Activated CD8-positive, alpha-beta memory T cell treated with anti-CD3 and anti-CD28 coated beads for 48 hours (primary cell): ENCODE results near the gene LILRB5.
"Not testable (repeated sequence)": the region's sequence is repeated elsewhere in the genome, so short reads cannot be mapped to it uniquely, and the experiment has no call there.

Experiments
- DNase-seq, 3 experiments: peaks; one replicate each; pipeline ENCODE4 v3.0.0-alpha.2; 2020; ENCODE audit warnings: low read depth in 2 of 3, low spot score in 2 of 3

The LILRB5 gene

DNA sequence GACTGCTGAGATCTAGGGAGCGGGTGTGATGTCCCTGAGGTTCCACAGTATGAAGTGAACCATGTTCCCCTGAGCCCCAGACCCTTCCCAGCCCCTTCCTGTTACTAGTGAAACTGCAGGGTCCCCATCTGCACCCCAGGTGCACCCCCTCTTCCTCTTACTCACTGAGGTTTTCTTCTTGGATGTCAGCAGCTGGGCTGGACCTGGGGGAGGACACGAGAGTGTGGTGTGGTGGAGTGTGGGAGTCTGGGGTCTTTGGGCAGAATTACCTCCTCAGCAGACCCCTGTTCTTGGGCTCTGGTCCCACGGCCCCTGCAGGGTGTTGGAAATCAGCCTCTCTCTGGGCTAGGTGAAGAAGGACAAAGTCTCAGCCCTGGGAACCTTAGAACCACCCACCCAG lies 11.1 kb downstream of the LILRB5 start:
- no peak for DNase-seq

DNA sequence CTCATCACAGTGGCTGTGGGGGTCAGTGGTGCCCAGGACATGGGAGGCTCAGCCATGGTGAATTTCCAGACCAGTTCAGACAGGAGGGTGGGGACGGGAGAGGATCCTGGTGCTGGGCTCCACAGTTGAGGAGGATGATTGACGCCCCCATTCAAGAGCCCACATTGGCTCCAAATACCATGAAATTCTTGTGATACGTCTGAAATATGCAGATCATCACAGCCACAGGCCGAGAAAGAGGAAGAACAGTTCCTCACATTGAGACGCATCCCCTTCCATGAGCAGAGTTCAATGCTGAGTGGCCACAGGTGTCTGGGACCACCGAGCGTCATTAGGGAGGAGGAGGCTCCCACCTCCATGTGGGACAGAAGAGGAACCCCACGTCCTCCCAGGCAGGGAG lies 13.3 kb downstream of the LILRB5 start:
- DNase-seq: not testable (repeated sequence)

DNA sequence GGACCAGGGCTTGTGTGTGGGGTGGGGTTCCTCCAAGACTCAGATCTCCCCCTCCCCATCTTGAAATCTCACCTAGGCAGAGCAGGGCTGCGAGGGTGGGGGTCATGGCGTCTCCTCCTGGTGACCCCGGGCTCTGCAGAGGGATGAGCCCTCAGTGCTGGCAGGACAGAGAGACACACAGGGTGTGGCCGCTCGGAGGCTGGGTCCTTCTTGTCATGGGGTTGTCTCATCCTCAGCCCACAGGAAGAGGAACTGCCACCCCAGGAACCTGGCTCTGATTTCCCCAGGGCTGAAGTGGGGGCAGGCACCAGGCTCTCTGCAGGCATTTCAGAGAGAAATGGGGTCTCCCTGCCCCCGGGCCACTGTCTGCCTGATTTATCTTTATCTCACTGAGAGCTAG lies 14.4 kb downstream of the LILRB5 start, which contains the start of gene LILRA6:
Gene LILRA6, minus strand, starts transcription at position 145 of the 400 bp plus-strand sequence.
- DNase-seq: not testable (repeated sequence)

DNA sequence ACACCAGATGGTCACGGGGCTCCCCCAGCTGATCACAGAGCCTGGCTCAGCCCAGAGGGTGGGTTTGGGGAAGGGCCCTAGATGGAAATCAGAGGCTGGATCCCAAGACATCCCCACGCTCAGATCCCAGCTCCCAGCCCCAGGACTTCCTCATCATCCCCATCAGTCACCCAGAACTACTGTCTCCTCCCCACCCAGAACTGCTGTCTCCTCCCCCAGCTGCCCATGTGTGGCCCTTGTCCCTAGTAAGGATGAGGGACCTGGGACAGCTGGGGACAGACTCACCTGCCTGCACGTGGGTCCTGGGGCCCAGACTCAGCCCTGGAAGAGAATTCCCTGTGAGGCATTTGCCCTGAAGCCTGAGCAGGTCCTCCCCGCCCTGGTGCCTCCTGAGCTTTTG lies 14.8 kb downstream of the LILRB5 start:
- DNase-seq: not testable (repeated sequence)

DNA sequence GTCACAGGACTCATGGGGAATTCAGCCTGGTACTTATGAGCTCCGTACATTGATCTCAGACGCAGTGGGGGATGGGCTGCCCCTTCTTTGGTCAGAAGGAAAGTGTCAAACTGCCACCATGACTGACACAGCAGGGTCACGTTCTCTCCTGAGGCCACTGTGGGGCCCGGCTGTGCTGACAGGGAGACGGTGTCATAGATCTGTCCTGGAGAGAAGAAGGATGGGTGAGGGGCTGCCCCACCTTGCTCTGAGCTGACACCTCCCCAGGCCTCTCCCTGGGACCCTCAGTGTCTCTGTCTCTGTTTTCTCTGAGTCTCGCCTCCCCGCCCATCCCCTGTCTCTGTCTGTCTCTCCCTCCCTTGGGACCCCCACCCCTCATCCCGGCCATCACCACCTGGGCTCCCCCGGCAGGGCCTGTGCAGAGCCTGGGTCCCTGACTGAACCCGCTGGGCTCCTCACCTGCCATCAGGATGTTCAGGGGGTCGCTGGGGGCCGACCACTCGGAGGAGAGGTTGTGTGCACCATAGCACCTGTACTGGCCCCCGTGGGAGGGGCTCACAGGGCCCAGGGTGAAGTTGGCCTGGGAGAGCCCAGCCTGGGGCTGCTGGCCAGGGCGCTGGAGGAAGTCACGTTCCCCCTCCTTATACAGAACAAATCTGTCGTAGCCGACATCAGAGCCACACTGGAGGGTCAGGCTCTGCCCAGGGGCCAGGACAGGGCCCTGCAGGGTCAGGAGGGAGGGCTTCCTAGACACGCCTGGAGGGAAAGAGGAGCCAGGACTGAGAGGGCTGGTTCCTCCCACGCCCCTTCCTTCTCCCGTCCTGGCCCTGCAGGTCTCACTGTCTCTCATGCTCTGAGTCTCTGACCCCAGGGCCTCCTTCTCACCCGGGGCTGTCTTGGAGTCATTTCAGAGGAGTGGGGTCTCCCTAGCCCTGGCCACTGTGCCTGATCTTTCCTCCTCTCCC lies 16.4 kb downstream of the LILRB5 start:
- not testable (repeated sequence) for DNase-seq

DNA sequence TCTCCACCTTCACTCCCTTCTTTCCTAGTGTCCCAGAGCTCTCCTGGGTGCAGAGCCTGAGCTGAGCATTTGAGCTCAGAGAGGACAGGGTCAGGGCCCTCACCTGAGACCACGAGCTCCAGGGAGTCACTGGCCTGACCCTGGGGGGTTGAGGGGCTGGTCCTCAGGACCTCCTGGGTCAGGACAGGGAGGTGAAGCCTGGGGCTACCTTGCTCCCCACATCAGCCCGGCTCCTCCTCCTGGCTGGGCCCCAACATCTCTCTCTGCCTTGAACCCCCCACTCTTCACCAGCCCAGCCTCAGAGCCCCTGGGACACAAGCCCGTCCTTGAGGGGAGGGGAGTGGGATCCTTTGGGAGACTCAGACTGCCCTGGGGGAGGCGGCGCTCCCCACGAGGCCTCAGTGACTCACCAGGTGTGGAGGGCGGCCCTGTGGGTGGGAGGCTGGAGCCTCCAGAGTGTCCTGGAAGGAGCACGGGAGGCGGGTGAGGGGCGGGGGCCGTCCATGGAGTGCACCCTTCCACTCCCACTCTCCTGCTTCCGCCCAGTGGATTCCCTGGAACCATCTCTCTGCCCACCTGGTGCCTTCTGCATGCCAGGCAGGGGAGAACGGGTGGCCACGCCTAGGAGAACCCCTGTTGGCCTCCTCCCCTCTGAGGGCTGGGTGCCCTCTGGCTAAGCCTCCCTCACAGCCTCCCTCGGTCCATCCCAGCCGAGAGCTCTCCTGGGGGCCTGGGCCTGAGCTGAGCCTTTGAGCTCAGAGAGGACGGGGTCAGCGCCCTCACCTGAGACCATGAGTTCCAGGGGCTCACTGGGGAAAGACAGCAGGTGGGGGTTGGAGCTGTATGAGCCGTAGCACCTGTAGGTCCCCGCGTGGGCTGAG lies 17.3 kb downstream of the LILRB5 start:
- not testable (repeated sequence) for DNase-seq

DNA sequence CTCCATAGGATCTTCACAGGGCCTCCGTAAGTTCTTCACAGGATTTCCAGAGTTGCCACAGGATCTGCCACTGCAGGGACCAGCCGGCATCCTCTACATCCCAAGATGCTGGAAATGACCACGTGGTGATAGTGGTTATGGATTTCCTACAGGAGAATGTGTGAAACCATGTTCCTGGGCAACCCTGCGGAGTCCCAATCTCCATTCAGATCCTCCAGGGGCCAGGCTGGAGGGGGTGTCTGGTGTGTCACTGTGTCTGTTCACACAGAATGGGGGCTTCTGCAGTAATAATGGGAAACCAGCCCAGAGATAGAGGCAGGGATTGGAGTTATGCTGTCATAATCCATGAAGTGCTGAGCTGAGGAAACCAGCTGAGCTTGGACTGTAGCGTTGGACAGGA lies 23.1 kb downstream of the LILRB5 start:
- DNase-seq: no peak

DNA sequence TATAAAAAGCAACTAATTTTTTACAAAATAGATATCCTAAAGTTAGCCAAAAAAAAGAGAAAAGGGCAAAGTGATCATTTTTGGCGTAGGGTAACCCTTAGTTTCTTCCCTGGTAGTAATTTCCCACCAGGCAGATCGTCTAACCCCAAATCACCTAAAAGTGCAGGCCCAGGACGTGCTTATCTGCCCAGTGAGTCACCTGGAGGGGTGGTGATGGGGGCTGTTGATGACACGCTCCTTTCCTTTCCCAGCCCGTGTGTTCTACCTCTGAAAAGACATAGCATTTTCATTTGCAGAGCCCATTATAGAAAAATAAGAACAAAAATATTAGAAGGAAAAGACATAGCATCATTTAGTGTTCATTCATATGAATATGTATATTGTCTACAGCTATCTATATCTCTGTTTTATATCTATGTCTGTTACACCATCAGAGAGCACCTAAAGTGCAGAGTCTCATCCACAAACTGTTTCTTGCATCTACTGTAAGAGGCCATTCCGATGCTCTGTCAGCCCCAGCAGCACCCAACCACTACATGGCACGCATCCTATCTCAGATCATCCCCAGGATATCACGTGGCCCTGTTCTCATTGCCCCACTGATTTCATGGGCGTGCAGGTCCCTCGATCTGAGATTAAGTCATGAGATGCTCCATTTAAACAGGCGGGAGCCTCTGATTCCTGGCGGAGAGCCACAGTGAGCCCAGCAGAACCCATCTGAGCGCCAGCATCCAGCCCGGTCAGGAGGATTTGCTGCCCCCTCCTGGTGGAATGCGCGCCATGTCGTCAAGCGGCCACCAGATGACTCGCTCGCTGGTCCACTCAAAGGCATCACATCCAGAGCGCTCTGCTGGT lies 25.8 kb downstream of the LILRB5 start:
- DNase-seq: peak; percentile 52 to 88 (median 75)

DNA sequence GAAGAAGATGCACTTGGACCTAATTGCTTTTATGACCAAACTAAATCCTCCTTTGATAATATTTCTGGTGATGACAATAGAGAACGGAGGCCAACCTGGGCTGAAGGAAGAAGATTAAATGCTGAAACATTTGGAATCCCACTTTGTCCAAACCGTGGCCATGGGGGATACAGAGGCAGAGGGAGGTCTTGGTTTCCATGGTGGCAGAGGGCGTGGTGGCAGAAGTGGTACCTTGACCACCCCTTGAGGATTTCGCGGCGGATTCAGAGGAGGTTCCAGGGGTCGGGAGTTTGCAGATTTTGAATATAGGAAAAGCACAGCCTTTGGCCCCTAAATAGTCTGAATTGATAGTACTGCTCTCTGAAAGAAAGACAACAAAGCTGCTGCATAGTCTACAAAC lies 27.0 kb downstream of the LILRB5 start:
- no peak for DNase-seq

DNA sequence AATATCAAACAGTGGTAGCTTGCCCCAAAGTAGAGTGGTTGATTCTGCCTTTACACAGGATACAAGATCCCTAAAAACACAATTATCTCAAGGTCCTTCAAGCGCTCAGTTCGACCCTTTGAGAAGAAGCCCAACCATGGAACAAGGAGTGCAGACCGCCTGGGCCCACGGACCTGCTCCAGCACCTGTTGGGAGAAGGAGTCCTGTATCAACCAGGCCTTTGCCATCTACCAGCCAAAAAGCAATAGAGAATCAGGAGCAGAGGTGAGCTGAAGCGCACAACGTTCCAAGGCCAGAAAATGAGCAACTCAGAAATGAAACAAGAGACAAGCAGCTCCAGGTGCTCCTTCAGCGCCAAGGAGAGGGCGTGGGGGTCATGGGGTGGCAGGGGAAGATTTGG lies 27.9 kb downstream of the LILRB5 start:
- no peak for DNase-seq

DNA sequence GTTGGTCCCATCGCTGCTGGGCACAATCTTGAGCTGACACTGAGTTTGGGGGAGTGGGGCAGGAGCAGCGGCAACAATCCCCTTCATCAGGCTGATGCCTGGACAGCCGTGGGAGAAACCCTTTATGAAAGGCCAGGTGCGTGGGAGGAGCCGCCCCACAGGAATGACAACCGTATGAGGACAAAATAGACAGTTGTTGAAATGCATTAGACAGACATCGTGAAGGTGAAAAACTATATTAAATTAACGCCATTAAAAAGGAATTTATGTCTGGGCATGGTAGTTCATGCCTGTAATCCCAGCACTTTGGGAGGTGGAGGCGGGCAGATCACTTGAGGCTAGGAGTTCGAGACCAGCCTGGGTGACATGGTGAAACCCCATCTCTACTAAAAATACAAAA lies 32.5 kb downstream of the LILRB5 start:
- not testable (repeated sequence) for DNase-seq

DNA sequence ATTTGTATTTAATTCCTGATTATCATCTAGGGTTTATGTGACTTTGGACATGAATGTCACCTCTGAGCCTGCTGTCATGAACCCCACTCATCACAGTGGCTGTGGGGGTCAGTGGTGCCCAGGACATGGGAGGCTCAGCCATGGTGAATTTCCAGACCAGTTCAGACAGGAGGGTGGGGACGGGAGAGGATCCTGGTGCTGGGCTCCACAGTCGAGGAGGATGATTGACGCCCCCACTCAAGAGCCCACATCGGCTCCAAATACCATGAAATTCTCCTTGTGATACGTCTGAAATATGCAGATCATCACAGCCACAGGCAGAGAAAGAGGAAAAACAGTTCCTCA lies 33.2 kb downstream of the LILRB5 start:
- not testable (repeated sequence) for DNase-seq

DNA sequence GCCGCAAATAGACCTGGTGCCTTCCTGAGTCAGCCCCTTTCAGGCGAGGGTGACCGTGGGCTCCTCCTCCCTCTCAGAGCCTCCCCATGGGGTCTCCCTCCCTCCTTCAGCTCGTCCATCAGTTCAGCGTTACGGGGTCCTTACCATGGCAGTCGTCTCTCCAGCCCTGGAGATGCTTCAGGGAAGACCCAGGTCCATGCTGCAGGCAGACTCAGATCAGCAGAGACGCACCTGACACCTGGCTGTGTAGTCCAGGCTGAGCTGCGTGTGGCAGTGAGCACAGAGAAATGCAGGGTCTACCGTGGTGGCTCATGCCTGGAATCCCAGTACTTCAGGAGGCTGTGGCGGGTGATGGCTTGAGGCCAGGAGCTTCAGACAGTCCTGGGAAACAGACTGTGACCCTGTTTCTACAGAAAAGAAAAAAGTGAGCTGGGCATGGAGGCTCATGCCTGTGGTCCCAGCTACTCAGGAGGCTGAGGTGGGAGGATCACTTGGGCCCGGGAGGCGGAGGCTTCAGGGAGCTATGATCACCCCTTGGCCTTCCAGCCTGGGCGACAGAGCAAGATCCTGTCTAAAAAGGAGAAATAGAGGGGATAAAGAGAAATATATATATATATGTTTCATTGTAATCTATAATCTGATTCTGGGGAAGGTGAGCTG lies 33.7 kb downstream of the LILRB5 start:
- not testable (repeated sequence) for DNase-seq

DNA sequence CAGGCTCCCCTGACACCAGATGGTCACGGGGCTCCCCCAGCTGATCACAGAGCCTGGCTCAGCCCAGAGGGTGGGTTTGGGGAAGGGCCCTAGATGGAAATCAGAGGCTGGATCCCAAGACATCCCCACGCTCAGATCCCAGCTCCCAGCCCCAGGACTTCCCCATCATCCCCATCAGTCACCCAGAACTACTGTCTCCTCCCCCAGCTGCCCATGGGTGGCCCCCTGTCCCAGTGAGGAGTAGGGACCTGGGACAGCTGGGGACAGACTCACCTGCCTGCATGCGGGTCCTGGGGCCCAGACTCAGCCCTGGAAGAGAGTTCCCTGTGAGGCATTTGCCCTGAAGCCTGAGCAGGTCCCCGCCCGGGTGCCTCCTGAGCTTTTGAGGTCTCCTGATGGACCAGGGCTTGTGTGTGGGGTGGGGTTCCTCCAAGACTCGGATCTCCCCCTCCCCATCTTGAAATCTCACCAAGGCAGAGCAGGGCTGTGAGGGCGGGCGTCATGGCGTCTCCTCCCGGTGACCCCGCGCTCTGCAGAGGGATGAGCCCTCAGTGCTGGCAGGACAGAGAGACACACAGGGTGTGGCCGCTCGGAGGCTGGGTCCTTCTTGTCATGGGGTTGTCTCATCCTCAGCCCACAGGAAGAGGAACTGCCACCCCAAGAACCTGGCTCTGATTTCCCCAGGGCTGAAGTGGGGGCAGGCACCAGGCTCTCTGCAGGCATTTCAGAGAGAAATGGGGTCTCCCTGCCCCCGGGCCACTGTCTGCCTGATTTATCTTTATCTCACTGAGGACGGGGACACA lies 34.4 kb downstream of the LILRB5 start, which contains the start of gene LILRB3:
Gene LILRB3, minus strand, starts transcription at position 534 of the 803 bp plus-strand sequence. Its CDS starts 31 bp downstream, at position 503.
- not testable (repeated sequence) for DNase-seq

DNA sequence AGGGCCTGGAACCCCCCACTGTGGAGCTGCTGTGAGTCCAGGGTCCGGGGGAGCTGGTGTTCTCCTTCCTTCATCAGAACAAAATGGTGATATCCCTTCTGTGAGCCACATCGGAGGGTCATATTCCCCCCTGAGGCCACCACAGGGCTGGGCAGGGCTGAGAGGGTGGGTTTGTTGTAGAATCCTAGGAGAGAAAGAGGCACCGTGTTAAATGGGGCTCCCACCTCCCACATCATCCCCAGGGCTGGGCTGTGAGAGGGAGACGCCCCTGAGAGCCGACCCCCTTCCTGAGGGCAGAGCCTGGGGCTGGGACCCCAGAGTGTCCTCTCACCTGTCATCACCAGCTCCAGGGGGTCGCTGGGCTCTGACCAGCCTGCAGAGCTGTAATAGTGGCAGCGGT lies 35.1 kb downstream of the LILRB5 start:
- DNase-seq: not testable (repeated sequence)

DNA sequence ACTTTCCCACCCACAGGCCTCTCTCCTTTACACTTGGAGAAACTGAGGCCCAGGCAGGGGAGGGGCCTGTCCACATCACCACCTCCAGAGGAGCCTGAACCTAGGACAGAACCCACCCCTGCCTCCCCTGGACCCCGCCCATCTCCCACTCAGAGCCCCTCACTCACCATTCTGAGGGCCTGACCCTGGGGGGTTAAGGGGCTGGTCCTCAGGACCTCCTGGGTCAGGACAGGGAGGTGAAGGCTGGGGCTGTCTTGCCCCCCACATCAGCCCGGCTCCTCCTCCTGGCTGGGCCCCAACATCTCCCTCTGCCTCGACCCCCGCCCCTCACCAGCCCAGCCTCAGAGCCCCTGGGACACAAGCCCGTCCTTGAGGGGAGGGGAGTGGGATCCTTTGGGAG lies 37.4 kb downstream of the LILRB5 start:
- not testable (repeated sequence) for DNase-seq

DNA sequence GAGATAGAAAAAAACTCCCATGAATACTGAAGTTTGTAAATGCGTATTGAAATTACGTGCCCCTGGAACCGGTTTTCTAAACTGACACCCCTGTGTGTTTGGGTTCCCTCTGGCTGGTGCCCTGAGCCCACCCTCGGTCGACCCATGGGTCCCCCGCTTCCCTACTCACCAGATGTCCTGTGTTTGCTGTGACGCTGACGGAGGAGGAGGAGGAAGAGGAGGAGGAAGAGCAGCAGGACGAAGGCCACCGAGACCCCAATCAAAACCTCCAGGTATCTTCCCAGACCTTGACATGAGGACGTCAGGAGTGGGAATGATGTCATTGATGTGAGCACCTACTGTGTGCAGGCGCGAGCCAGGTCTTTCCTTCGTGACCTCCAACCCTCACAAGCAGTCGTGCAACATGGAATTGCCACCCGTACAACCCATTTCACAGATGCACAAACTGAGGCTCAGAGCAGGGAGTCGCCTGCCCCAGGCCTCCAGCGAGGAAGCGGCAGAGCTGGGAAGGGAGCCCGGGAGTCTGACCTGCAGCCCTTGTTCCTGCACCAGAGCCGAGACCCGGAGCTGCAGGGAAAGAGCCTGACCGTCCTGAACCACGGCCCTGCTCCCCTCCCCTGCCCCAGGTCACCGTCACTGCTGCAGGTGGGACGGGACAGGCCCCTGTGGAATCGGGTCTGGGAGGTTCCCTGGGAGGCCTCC lies 38.0 kb downstream of the LILRB5 start:
- DNase-seq: no peak

DNA sequence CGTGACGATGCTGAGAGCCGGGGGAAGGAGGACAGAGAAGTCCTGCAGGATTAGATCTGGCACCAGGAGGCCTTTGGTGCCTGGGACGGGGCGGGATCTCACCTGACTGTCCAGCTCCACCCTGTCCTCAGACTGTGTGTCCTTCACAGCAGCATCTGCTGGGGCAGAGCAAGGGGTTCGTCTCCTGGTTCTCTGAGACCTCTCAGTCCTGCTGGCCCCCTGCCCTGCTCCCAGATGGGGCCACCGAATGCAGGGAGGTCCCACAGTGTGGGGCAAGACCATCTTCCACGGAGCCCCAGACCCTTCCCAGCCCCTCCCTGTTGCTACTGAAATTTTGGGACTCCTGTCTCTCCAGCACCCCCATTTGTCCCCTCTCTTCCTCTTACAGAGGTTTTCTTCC lies 38.8 kb downstream of the LILRB5 start:
- no peak for DNase-seq
